ENCODE measurements around the gene LNX1. TPM values are rescaled to one million over a fixed set of nuclear protein-coding genes. Genes with fewer than 3 reads are reported as not detected.

Gene LNX1
- total RNA-seq, 1 experiment from 2014 or later: 1.7 TPM

DNA sequence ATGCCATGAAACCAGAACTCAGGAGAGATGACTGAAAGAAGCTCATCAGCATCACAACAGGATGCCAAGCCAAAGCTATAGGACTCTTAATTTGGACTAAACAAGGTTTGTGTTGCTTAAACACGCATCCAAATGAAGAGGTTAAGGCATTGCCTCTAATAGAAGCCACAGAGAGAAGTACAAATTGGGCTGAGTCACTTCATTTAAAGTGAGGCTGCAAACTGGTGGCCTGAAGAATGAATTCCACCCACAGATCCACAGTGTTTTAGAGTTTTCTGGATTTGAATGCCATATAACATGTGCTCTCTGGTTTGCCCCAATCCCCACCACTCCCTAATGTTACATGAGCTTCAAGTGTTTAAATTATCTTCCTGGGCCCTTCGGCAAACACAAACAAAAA, 110.4 kb downstream of the LNX1 start:
- Histone ChIP-seq H3K79me2 (ENCODE audit: insufficient read depth, low read length) (no peaks in the 10 kb centered on the region), H2BK5ac (ENCODE audit: insufficient read length, low read length) (no peak overlapping the region), H3T11ph (ENCODE audit: low read length) (no peak overlapping the region), H3K4ac (ENCODE audit: low read depth, low read length) (no peak overlapping the region), H3K79me1 (ENCODE audit: insufficient read depth, low read depth, low read length, poor library complexity, severe bottlenecking) (no peaks in the 10 kb centered on the region), H4K91ac (ENCODE audit: insufficient read length, low read depth, low read length) (no peak overlapping the region), H3K9me3 (ENCODE audit: control insufficient read depth, low read depth, low read length) (no peaks in the 10 kb centered on the region), H3K14ac (ENCODE audit: insufficient read depth, low read length) (no peak overlapping the region), H3K18ac (ENCODE audit: insufficient read length, low read depth, low read length) (no peak overlapping the region), H4K5ac (ENCODE audit: insufficient read length, low read depth, low read length) (no peak overlapping the region), H3K23me2 (ENCODE audit: insufficient read length, low read depth, low read length, poor library complexity, severe bottlenecking) (no peaks in the 10 kb centered on the region), H3K27me3 (ENCODE audit: insufficient read depth, low read length) (no peaks in the 10 kb centered on the region), H3K27ac (ENCODE audit: insufficient read length, low read depth, low read length) (no peak overlapping the region), H3K4me1 (ENCODE audit: insufficient read depth, low read length) (peaks cover 7% of the 10 kb centered on the region), H4K20me1 (ENCODE audit: control insufficient read depth, insufficient read depth, insufficient read length) (no peaks in the 10 kb centered on the region), H4K8ac (replicated peaks; ENCODE audit: insufficient read length, low read depth, low read length) (no peak overlapping the region), H2BK15ac (ENCODE audit: low read depth, low read length) (no peak overlapping the region), H2BK120ac (ENCODE audit: low read depth, low read length, poor library complexity, severe bottlenecking) (no peak overlapping the region), H2BK20ac (ENCODE audit: low read depth, low read length, poor library complexity, severe bottlenecking) (no peak overlapping the region), H3K23ac (ENCODE audit: insufficient read length, low read depth, low read length) (no peak overlapping the region), H2AK5ac (ENCODE audit: insufficient read length, low read length) (no peak overlapping the region), H3K9ac (ENCODE audit: extremely low read depth, insufficient read length, low read length) (no peak overlapping the region), H2AFZ (ENCODE audit: low read length) (no peak overlapping the region), H3K4me2 (ENCODE audit: insufficient read depth, insufficient read length, low read length) (no peak overlapping the region), H2BK12ac (ENCODE audit: insufficient read length, low read depth, low read length) (no peak overlapping the region), H3K56ac (ENCODE audit: insufficient read length, low read depth, low read length) (no peak overlapping the region)
- Mint-ChIP-seq H3K27ac (peak overlapping the region in 2 of 3 experiments; percentile 15 to 50; a peak in 2 of 7 replicates), H3K27me3 (ENCODE audit: low read depth) (no peaks in the 10 kb centered on the region; the same call in 1 of the 2 replicates), H3K36me3 (ENCODE audit: insufficient read depth in 1 of 3, low read depth in 3 of 3) (peaks cover 0 to 15% (median 0%) of the 10 kb centered on the region in 3 experiments; a peak in 1 of 7 replicates), H3K9me3 (no peaks in the 10 kb centered on the region; a peak in 1 of 5 replicates), H3K4me1 (peaks cover 50 to 58% of the 10 kb centered on the region in 2 experiments), H3K4me3 (no peak overlapping the region)
- DNase-seq: no peak
- TF ChIP-seq, protein P1, sequence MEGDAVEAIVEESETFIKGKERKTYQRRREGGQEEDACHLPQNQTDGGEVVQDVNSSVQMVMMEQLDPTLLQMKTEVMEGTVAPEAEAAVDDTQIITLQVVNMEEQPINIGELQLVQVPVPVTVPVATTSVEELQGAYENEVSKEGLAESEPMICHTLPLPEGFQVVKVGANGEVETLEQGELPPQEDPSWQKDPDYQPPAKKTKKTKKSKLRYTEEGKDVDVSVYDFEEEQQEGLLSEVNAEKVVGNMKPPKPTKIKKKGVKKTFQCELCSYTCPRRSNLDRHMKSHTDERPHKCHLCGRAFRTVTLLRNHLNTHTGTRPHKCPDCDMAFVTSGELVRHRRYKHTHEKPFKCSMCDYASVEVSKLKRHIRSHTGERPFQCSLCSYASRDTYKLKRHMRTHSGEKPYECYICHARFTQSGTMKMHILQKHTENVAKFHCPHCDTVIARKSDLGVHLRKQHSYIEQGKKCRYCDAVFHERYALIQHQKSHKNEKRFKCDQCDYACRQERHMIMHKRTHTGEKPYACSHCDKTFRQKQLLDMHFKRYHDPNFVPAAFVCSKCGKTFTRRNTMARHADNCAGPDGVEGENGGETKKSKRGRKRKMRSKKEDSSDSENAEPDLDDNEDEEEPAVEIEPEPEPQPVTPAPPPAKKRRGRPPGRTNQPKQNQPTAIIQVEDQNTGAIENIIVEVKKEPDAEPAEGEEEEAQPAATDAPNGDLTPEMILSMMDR (conservative IDR thresholded peaks at IDR 0.05): no peak
- WGBS (ENCODE audit: extremely low coverage, insufficient read length, low lambda C conversion rate): no CpG with 5 or more reads among the region's 2 CpGs
